HepG2 (cell line): ENCODE results near the gene INO80. TPM values are rescaled to one million over a fixed set of nuclear protein-coding genes. Genes with fewer than 3 reads are reported as not detected.

Source experiments
- ATAC-seq: fragments of 200-7000 bp; cut with Tn5 transposase; 3 replicates; pipeline ENCODE4 v1.9.1; 2020; ENCODE audit warnings: mild to moderate bottlenecking, moderate library complexity
- BruUV-seq: library from RNA; stranded (reverse); fragments of 400-500 nt; replicated peaks from 2 replicates; lab custom pipeline; 2021; lab: Mats Ljungman, UMichigan
- CTCF ChIA-PET: fragments of 300-600 bp; formaldehyde crosslinking; extraction: SDS; loops from one replicate; lab custom pipeline; 2021; ENCODE audit warnings: low total read pairs, inconsistent platforms, low intra/inter-chr PET ratio; lab: Yijun Ruan, JAX
- POLR2A ChIA-PET: fragments of 350-600 bp; sonication (Branson Sonifier 250); formaldehyde crosslinking; loops from one replicate; lab custom pipeline; 2020; ENCODE audit warnings: antibody characterized with exemption, inconsistent platforms; lab: Yijun Ruan, JAX
- DNase-seq: peaks from one replicate; pipeline ENCODE4 v3.0.0-alpha.2; 2015; ENCODE audit warnings: low spot score
- FAIRE-seq: peaks from 3 replicates; lab custom pipeline; 2011; peaks lifted over from hg19 to GRCh38; lab: Jason Lieb, UNC
- H2AFZ ChIP-seq: one replicate; pipeline ENCODE4 v1.6.1; 2011; ENCODE audit warnings: low read length, inconsistent platforms
- H3K27ac ChIP-seq: fragments of 300-600 bp; 3 replicates; pipeline ENCODE4 v1.8.0; 2011; ENCODE audit warnings: mixed run types, mild to moderate bottlenecking, mixed read lengths, low read length, inconsistent platforms; ENCODE audit not compliant: insufficient read depth; ENCODE audit errors: extremely low read length
- H3K27me3 ChIP-seq, 2 experiments: fragments of 200-600 bp in 1 of 2; 2 replicates in 1 of 2; 3 replicates in 1 of 2; pipeline versions ENCODE4 v1.6.0 to v1.8.0; 2011; ENCODE audit warnings: low read length in 2 of 2, mild to moderate bottlenecking in 2 of 2, moderate library complexity in 2 of 2, inconsistent platforms in 1 of 2; ENCODE audit not compliant: insufficient read depth in 2 of 2, control insufficient read depth in 1 of 2
- H3K36me3 ChIP-seq, 2 experiments: fragments of 200-600 bp in 1 of 2; replicated peaks in 1 of 2; 2 replicates in 1 of 2; 3 replicates in 1 of 2; pipeline versions ENCODE4 v1.5.1 to v1.8.0; 2011; ENCODE audit warnings: low read length in 2 of 2, inconsistent platforms in 1 of 2; ENCODE audit not compliant: insufficient read depth in 2 of 2, control insufficient read depth in 1 of 2
- H3K4me1 ChIP-seq: 2 replicates; pipeline ENCODE4 v1.5.1; 2012; ENCODE audit warnings: low read length, inconsistent platforms; ENCODE audit not compliant: insufficient read depth
- H3K4me2 ChIP-seq: 2 replicates; pipeline ENCODE4 v1.6.0; 2011; ENCODE audit warnings: low read depth, low read length, inconsistent platforms
- H3K4me3 ChIP-seq, 3 experiments: fragments of 200-600 bp in 1 of 3; sonication (generic), shearing (Covaris generic) in 1 of 3; replicated peaks in 1 of 3; 2 replicates each; pipeline ENCODE4 v1.5.1; 2011 to 2016; ENCODE audit warnings: low read length in 3 of 3, inconsistent platforms in 2 of 3, low read depth in 2 of 3, mild to moderate bottlenecking in 2 of 3, control low read depth in 1 of 3, mixed read lengths in 1 of 3; ENCODE audit not compliant: insufficient read depth in 1 of 3
- H3K79me2 ChIP-seq: one replicate; pipeline ENCODE4 v1.6.1; 2011; ENCODE audit warnings: low read length, inconsistent platforms; ENCODE audit not compliant: insufficient read depth
- H3K9ac ChIP-seq: 2 replicates; pipeline ENCODE4 v1.6.0; 2011; ENCODE audit warnings: mild to moderate bottlenecking, low read depth, low read length, inconsistent platforms; ENCODE audit not compliant: insufficient read depth
- H3K9me3 ChIP-seq: 2 replicates; pipeline ENCODE4 v1.5.1; 2012; ENCODE audit warnings: mild to moderate bottlenecking, low read length
- H4K20me1 ChIP-seq: 2 replicates; pipeline ENCODE4 v1.6.0; 2011; ENCODE audit warnings: inconsistent platforms, mild to moderate bottlenecking, low read length, moderate library complexity; ENCODE audit not compliant: insufficient read depth
- ATF7 ChIP-seq, 2 experiments: fragments of 450-650 bp in 1 of 2; sonication (generic) in 1 of 2; formaldehyde crosslinking in 1 of 2; IDR thresholded peaks; 2 replicates each; pipeline versions ENCODE4 v1.4.0 to v1.6.1; 2016 to 2020; ENCODE audit warnings: antibody characterized with exemption in 1 of 2, mild to moderate bottlenecking in 1 of 2, missing genetic modification reagents in 1 of 2
- DDIT3 ChIP-seq: sonication (generic); formaldehyde crosslinking; IDR thresholded peaks from 2 replicates; pipeline ENCODE4 v1.4.0; 2020; ENCODE audit warnings: mild to moderate bottlenecking, missing genetic modification reagents
- GTF3A ChIP-seq: sonication (generic); formaldehyde crosslinking; conservative IDR thresholded peaks from 2 replicates; pipeline ENCODE4 v1.4.0; 2020; ENCODE audit warnings: mild to moderate bottlenecking, missing genetic modification reagents
- HNRNPK ChIP-seq: fragments of 200-400 bp; formaldehyde crosslinking; IDR thresholded peaks from 2 replicates; pipeline ENCODE4 v1.6.1; 2018; ENCODE audit warnings: low read length, low read depth, moderate library complexity, mild to moderate bottlenecking; ENCODE audit not compliant: poor library complexity, severe bottlenecking
- IRX3 ChIP-seq: sonication (generic); formaldehyde crosslinking; IDR thresholded peaks from 2 replicates; pipeline ENCODE4 v1.8.1; 2023; ENCODE audit warnings: mild to moderate bottlenecking, low read depth, missing genetic modification reagents, borderline replicate concordance
- JDP2 ChIP-seq: sonication (generic); formaldehyde crosslinking; IDR thresholded peaks from 2 replicates; pipeline ENCODE4 v1.8.1; 2022; ENCODE audit warnings: missing genetic modification reagents, borderline replicate concordance
- KLF16 ChIP-seq, 2 experiments: sonication (generic) in 1 of 2; formaldehyde crosslinking in 1 of 2; IDR thresholded peaks; 2 replicates each; pipeline versions ENCODE4 v1.6.1 to v1.8.0; 2016 to 2023; ENCODE audit warnings: missing genetic modification reagents in 2 of 2, missing compliant biosample characterization in 1 of 2
- MAFK ChIP-seq, 2 experiments: IDR thresholded peaks in 1 of 2; conservative IDR thresholded peaks in 1 of 2; 2 replicates each; pipeline ENCODE4 v1.6.1; 2011; ENCODE audit warnings: improper control_type of control experiment in 2 of 2, low read length in 2 of 2
- MTERF4 ChIP-seq: sonication (generic); formaldehyde crosslinking; IDR thresholded peaks from 2 replicates; pipeline ENCODE4 v1.8.0; 2023; ENCODE audit warnings: mild to moderate bottlenecking, missing genetic modification reagents
- NFATC3 ChIP-seq: sonication (generic); formaldehyde crosslinking; IDR thresholded peaks from 2 replicates; pipeline ENCODE4 v1.5.1; 2020; ENCODE audit warnings: mild to moderate bottlenecking, missing genetic modification reagents
- REL ChIP-seq: sonication (generic); formaldehyde crosslinking; conservative IDR thresholded peaks from 2 replicates; pipeline ENCODE4 v1.8.0; 2022; ENCODE audit warnings: mild to moderate bottlenecking, missing genetic modification reagents, moderate library complexity
- SOX5 ChIP-seq: IDR thresholded peaks from 2 replicates; pipeline ENCODE4 v1.6.1; 2016; ENCODE audit warnings: borderline replicate concordance
- TMF1 ChIP-seq: sonication (generic); formaldehyde crosslinking; IDR thresholded peaks from 2 replicates; pipeline ENCODE4 v1.8.1; 2022; ENCODE audit warnings: low read depth, missing genetic modification reagents
- XBP1 ChIP-seq: sonication (generic); formaldehyde crosslinking; IDR thresholded peaks from 2 replicates; pipeline ENCODE4 v1.5.0; 2020; ENCODE audit warnings: missing genetic modification reagents
- ZBTB38 ChIP-seq: sonication (generic); formaldehyde crosslinking; IDR thresholded peaks from 2 replicates; pipeline ENCODE4 v1.5.1; 2020; ENCODE audit warnings: mild to moderate bottlenecking, missing genetic modification reagents
- ZNF282 ChIP-seq: fragments of 450-650 bp; IDR thresholded peaks from 2 replicates; pipeline ENCODE4 v1.6.1; 2018; ENCODE audit not compliant: partially characterized antibody
- ZNF354B ChIP-seq: sonication (generic); formaldehyde crosslinking; IDR thresholded peaks from 2 replicates; pipeline ENCODE4 v1.8.0; 2022; ENCODE audit warnings: mild to moderate bottlenecking, missing genetic modification reagents
- ZNF382 ChIP-seq: sonication (generic); formaldehyde crosslinking; IDR thresholded peaks from 2 replicates; pipeline ENCODE4 v1.5.0; 2020; ENCODE audit warnings: missing genetic modification reagents, mild to moderate bottlenecking, borderline replicate concordance
- ZNF431 ChIP-seq: sonication (generic); formaldehyde crosslinking; IDR thresholded peaks from 2 replicates; pipeline ENCODE4 v1.9.0; 2022; ENCODE audit warnings: missing genetic modification reagents, low read depth, mild to moderate bottlenecking, borderline replicate concordance
- WGBS: methylation state at CpG from one replicate; pipeline ENCODE4 v1.1.6; 2017; ENCODE audit warnings: low lambda C conversion rate; 5-methylcytosine and 5-hydroxymethylcytosine counted together
- in situ Hi-C: cut with HindIII; loops from 2 replicates; pipeline ENCODE4 v1.10.0; 2017; ENCODE audit warnings: low pct_unique_long_range_greater_than_20kb; ENCODE audit not compliant: extremely low pct_ligation_motif_present
- intact Hi-C: fragments of 100-400 bp; cut with micrococcal nuclease; formaldehyde crosslinking; loops from one replicate; pipeline ENCODE4 v1.10.0; 2022; ENCODE audit not compliant: unreplicated experiment
- polyA plus RNA-seq, 8 experiments: library from polyadenylated mRNA; depleted of rRNA in 3 of 8; stranded (reverse) in 7 of 8; unstranded in 1 of 8; fragments of >200 nt; fragmentation: Illumina TruSeq in 4 of 8; extraction: Trizol in 4 of 8; gene quantifications; 2 replicates each; pipeline versions ENCODE4 v1.2.1 to v1.2.3, GENCODE V29; 2011 to 2016; ENCODE audit warnings: low read depth in 4 of 8, missing spikeins in 1 of 8, mixed read lengths in 1 of 8; ENCODE audit not compliant: insufficient read depth in 1 of 8
- total RNA-seq, 5 experiments: library from RNA; depleted of rRNA; stranded (reverse); fragments of >200 nt; fragmentation: Illumina TruSeq; extraction: Trizol; gene quantifications; 2 replicates each; pipeline ENCODE4 v1.2.3, GENCODE V29; 2016; ENCODE audit warnings: low read depth in 1 of 5

INO80 gene
- total and polyA plus RNA-seq, 2 of the 13 experiments (the other 11 are each of a cell fraction or from before 2014, with no cell fraction given) = 3.6 to 14.8 TPM

GRCh38 chr15:41148065-41148464 lies 32.0 kb upstream of the INO80 start:
- 84% methylated on average over 2 of the region's 2 CpGs for WGBS
- peaks cover 32% of the 10 kb centered on the region for H3K4me1 ChIP-seq
- no peak overlapping the region for H3K27ac ChIP-seq
- H3K9ac ChIP-seq = no peak overlapping the region
- peak in 1 of 2 experiments; percentile 53; a peak in 2 of 4 replicates for TF ChIP-seq MAFK (conservative IDR thresholded peaks at IDR 0.05 in 1 of 2, IDR thresholded peaks at IDR 0.05 in 1 of 2; ENCODE audit: low read length in 2 of 2)
- no peak for TF ChIP-seq MTERF4
- TF ChIP-seq, all 625 proteins: peak for 1
- Histone ChIP-seq H3K27me3 (no peaks in the 10 kb centered on the region; a peak in 1 of 5 replicates), H3K4me2 (no peak overlapping the region), H3K79me2 (no peaks in the 10 kb centered on the region), H2AFZ (no peak overlapping the region), H3K4me3 (no peak overlapping the region), H4K20me1 (no peaks in the 10 kb centered on the region), H3K9me3 (no peaks in the 10 kb centered on the region), H3K36me3 (no peaks in the 10 kb centered on the region)
- FAIRE-seq = no peak
- ATAC-seq = no peak
- BruUV-seq = no TSS peak
- POLR2A ChIA-PET = no interaction called here
- CTCF ChIA-PET = no interaction called here
- in situ Hi-C loops = no loop called here
- intact Hi-C loops = no loop called here
- no peak for DNase-seq

- intact Hi-C loops = no loop called here
- Histone ChIP-seq H3K27me3 (no peaks in the 10 kb centered on the region), H2AFZ (no peak overlapping the region), H3K9me3 (no peaks in the 10 kb centered on the region), H3K4me2 (no peak overlapping the region), H3K36me3 (no peaks in the 10 kb centered on the region), H3K4me1 (peaks cover 20% of the 10 kb centered on the region), H3K79me2 (no peaks in the 10 kb centered on the region), H3K27ac (no peak overlapping the region)
- no TSS peak for BruUV-seq
- POLR2A ChIA-PET = no interaction called here
- CTCF ChIA-PET = no interaction called here
- WGBS = 86% methylated on average over 5 of the region's 5 CpGs
- no peak for ATAC-seq
- TF ChIP-seq GTF3A (CRISPR knock-in tag) (no peak), XBP1 (no peak), JDP2 (CRISPR knock-in tag) (no peak), HNRNPK (no peak), IRX3 (no peak), ZNF354B (CRISPR knock-in tag) (no peak), KLF16 (CRISPR knock-in tag; IDR thresholded peaks at IDR 0.05) (no peak), ZNF382 (CRISPR knock-in tag) (no peak), ZNF431 (CRISPR knock-in tag) (no peak), ZBTB38 (CRISPR knock-in tag) (no peak), TMF1 (no peak), ATF7 (IDR thresholded peaks at IDR 0.05) (no peak), ATF7 (CRISPR knock-in tag; IDR thresholded peaks at IDR 0.05) (no peak), DDIT3 (CRISPR knock-in tag) (no peak), ZNF282 (no peak), REL (no peak), SOX5 (no peak), NFATC3 (CRISPR knock-in tag) (no peak)
- TF ChIP-seq, all 625 proteins: peak for 0
- Histone ChIP-seq H3K4me3 (no peak overlapping the region), H4K20me1 (no peaks in the 10 kb centered on the region), H3K9ac (no peak overlapping the region)
- in situ Hi-C loops = no loop called here
- FAIRE-seq (no peak), DNase-seq (no peak)
Measured at GRCh38 chr15:41139619-41140018, 23.5 kb upstream of the INO80 start.
